ENCODE data around the gene LTA.

Gene LTA

DNA sequence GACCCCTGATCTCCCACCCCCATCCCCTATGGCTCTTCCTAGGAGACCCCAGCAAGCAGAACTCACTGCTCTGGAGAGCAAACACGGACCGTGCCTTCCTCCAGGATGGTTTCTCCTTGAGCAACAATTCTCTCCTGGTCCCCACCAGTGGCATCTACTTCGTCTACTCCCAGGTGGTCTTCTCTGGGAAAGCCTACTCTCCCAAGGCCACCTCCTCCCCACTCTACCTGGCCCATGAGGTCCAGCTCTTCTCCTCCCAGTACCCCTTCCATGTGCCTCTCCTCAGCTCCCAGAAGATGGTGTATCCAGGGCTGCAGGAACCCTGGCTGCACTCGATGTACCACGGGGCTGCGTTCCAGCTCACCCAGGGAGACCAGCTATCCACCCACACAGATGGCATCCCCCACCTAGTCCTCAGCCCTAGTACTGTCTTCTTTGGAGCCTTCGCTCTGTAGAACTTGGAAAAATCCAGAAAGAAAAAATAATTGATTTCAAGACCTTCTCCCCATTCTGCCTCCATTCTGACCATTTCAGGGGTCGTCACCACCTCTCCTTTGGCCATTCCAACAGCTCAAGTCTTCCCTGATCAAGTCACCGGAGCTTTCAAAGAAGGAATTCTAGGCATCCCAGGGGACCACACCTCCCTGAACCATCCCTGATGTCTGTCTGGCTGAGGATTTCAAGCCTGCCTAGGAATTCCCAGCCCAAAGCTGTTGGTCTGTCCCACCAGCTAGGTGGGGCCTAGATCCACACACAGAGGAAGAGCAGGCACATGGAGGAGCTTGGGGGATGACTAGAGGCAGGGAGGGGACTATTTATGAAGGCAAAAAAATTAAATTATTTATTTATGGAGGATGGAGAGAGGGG, 1.4 kb downstream of the LTA start:
- no peak for DNase-seq

DNA sequence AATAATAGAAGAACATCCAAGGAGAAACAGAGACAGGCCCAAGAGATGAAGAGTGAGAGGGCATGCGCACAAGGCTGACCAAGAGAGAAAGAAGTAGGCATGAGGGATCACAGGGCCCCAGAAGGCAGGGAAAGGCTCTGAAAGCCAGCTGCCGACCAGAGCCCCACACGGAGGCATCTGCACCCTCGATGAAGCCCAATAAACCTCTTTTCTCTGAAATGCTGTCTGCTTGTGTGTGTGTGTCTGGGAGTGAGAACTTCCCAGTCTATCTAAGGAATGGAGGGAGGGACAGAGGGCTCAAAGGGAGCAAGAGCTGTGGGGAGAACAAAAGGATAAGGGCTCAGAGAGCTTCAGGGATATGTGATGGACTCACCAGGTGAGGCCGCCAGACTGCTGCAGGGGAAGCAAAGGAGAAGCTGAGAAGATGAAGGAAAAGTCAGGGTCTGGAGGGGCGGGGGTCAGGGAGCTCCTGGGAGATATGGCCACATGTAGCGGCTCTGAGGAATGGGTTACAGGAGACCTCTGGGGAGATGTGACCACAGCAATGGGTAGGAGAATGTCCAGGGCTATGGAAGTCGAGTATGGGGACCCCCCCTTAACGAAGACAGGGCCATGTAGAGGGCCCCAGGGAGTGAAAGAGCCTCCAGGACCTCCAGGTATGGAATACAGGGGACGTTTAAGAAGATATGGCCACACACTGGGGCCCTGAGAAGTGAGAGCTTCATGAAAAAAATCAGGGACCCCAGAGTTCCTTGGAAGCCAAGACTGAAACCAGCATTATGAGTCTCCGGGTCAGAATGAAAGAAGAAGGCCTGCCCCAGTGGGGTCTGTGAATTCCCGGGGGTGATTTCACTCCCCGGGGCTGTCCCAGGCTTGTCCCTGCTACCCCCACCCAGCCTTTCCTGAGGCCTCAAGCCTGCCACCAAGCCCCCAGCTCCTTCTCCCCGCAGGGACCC, 2.3 kb downstream of the LTA start:
- DNase-seq, result peak in 1 of 2 donors; percentile 32

DNA sequence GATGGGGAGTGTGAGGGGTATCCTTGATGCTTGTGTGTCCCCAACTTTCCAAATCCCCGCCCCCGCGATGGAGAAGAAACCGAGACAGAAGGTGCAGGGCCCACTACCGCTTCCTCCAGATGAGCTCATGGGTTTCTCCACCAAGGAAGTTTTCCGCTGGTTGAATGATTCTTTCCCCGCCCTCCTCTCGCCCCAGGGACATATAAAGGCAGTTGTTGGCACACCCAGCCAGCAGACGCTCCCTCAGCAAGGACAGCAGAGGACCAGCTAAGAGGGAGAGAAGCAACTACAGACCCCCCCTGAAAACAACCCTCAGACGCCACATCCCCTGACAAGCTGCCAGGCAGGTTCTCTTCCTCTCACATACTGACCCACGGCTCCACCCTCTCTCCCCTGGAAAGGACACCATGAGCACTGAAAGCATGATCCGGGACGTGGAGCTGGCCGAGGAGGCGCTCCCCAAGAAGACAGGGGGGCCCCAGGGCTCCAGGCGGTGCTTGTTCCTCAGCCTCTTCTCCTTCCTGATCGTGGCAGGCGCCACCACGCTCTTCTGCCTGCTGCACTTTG, 3.3 kb downstream of the LTA start, which contains the start of gene TNF:
Gene TNF, plus strand, starts transcription at position 231 of the 567 bp plus-strand sequence. Its CDS starts 177 bp downstream, at position 408.
- peak; percentile 97 to 99 for DNase-seq

DNA sequence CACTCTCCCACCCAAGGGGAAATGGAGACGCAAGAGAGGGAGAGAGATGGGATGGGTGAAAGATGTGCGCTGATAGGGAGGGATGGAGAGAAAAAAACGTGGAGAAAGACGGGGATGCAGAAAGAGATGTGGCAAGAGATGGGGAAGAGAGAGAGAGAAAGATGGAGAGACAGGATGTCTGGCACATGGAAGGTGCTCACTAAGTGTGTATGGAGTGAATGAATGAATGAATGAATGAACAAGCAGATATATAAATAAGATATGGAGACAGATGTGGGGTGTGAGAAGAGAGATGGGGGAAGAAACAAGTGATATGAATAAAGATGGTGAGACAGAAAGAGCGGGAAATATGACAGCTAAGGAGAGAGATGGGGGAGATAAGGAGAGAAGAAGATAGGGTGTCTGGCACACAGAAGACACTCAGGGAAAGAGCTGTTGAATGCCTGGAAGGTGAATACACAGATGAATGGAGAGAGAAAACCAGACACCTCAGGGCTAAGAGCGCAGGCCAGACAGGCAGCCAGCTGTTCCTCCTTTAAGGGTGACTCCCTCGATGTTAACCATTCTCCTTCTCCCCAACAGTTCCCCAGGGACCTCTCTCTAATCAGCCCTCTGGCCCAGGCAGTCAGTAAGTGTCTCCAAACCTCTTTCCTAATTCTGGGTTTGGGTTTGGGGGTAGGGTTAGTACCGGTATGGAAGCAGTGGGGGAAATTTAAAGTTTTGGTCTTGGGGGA, 4.0 kb downstream of the LTA start:
- DNase-seq, result peak; percentile 62 to 76

DNA sequence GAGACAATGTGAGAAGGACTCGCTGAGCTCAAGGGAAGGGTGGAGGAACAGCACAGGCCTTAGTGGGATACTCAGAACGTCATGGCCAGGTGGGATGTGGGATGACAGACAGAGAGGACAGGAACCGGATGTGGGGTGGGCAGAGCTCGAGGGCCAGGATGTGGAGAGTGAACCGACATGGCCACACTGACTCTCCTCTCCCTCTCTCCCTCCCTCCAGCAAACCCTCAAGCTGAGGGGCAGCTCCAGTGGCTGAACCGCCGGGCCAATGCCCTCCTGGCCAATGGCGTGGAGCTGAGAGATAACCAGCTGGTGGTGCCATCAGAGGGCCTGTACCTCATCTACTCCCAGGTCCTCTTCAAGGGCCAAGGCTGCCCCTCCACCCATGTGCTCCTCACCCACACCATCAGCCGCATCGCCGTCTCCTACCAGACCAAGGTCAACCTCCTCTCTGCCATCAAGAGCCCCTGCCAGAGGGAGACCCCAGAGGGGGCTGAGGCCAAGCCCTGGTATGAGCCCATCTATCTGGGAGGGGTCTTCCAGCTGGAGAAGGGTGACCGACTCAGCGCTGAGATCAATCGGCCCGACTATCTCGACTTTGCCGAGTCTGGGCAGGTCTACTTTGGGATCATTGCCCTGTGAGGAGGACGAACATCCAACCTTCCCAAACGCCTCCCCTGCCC, 4.9 kb downstream of the LTA start:
- peak; percentile 84 for DNase-seq

DNA sequence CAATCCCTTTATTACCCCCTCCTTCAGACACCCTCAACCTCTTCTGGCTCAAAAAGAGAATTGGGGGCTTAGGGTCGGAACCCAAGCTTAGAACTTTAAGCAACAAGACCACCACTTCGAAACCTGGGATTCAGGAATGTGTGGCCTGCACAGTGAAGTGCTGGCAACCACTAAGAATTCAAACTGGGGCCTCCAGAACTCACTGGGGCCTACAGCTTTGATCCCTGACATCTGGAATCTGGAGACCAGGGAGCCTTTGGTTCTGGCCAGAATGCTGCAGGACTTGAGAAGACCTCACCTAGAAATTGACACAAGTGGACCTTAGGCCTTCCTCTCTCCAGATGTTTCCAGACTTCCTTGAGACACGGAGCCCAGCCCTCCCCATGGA, 5.5 kb downstream of the LTA start:
- DNase-seq, result peak; percentile 62 to 71

DNA sequence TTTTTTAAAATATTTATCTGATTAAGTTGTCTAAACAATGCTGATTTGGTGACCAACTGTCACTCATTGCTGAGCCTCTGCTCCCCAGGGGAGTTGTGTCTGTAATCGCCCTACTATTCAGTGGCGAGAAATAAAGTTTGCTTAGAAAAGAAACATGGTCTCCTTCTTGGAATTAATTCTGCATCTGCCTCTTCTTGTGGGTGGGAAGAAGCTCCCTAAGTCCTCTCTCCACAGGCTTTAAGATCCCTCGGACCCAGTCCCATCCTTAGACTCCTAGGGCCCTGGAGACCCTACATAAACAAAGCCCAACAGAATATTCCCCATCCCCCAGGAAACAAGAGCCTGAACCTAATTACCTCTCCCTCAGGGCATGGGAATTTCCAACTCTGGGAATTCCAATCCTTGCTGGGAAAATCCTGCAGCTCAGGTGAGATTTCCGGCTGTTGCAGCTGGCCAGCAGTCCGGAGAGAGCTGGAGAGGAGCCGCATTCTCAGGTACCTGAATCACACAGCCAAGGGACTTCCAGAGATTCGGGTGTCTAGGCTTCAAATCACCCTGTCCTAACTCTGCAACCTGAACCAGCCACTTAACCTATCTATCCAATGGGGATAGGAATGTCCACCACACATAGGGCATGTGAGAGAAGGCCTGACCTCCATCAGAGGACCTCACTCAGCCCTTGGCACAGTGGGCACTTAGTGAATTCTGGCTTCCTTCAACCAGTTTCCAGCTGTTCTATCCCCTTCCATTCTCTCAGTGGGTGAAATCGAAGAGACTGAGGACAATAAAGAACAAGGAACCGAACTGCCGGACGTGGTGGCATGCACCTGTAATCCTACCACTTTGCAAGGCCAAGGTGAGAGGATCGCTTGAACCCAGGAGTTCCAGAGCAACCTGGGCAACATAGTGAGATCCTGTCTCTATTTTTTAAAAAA, 6.4 kb downstream of the LTA start:
- DNase-seq, result peak; percentile 72 to 75

DNA sequence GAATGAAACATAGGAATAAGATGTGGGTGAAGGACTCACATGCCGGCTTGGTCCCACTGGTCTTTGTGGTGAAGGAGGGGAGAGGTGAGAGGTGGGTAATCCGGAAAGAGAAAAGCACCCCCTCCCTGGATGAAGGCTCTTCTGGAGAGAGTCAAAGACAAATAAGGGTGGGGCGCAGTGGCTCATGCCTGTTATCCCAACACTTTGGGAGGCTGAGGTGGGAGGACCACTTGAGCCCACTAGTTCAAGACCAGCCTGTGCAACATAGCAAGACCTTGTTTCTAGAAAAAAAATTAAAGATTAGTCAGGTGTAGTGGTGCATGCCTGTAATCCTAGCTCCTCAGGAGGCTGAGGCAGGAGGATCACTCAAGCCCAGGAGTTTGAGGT, 7.0 kb downstream of the LTA start:
- peak; percentile 50 to 69 for DNase-seq

DNA sequence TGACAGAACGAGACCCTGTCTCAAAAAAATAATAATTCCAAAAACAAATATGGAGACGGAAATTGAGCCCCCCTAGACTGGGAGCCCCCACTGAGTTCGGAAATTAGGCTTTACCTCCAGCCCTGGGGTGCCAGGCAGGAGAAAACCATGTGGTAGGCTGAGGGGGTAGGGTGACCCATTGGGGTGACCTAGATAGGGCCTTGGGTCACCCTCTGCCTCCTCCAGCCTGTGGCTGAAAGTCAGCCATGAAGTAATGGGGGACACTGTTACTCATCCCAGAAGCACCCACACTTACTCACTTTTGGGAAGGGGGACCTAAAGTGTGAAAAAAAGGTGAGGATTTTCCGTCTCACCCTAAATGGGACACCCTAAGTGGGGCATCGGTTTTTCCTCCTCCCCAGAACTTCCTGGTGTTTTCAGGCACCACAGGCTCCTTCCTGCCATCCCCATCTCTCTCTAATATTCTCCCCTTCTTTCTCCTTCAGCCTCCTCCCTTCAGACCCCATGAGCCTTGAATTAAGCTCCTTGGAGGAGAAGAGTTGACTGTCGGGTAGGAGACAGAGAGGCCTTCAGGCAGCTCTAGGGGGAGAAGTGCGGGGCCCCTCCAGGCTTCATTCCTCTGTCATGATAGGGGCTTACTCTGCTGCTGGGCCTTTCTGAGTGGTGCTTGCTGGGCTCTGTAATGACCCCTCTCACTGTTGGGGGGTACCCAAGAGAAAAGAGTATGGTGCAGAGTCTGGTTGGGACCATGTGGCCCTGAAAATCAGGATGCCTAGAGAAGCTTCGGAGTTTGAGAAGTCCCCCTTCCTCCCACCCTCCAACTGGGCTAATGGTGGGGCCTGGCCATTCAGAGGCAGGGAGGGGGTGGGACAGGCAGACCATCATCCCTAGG, 7.7 kb downstream of the LTA start:
- DNase-seq, result peak; percentile 51 to 70

DNA sequence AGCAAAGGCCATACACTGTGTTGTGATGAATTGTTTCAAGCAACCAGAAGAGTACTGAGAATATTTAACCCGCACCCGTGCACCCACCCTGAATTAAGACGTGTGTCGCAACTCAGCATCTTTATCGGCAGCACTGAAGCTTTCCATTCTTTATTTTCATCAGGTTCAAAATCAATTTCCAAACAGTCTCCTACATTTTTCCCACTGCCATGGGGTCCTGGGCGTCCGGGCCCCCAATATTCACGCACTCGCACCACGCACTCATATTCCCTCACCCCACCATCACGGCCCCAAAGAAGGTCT, 8.3 kb downstream of the LTA start:
- peak in 1 of 2 donors; percentile 12 for DNase-seq

DNA sequence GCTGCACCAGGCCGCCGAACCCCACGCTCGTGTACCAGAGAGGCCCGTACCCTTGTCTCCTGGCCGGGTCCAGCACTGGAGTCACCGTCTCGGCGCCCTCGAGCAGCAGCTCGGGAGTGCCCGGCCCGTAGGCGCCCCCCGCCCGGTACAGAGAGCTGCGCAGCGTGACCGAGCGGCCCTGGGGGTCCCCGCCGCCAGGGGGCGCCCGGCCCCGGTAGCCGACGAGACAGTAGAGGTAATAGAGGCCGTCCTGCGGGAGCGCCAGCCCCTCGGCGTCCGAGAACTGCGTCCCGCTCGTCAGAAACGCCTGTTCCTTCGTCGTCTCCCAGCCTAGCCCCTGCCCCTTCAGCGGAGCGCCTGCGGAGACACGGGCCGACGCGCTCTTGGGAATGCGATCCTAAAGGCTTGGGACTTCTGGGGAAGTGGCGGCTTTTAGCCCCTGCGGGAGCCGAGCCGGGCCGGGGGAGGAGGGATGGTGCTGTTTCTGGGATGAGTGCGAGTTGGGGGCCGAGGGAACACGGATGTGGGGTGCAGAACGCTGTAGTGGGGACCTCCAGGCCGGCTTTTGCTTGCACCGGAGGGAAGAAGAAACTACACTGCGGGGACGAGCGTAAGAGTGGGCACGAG, 8.8 kb downstream of the LTA start:
- peak; percentile 64 to 82 for DNase-seq

DNA sequence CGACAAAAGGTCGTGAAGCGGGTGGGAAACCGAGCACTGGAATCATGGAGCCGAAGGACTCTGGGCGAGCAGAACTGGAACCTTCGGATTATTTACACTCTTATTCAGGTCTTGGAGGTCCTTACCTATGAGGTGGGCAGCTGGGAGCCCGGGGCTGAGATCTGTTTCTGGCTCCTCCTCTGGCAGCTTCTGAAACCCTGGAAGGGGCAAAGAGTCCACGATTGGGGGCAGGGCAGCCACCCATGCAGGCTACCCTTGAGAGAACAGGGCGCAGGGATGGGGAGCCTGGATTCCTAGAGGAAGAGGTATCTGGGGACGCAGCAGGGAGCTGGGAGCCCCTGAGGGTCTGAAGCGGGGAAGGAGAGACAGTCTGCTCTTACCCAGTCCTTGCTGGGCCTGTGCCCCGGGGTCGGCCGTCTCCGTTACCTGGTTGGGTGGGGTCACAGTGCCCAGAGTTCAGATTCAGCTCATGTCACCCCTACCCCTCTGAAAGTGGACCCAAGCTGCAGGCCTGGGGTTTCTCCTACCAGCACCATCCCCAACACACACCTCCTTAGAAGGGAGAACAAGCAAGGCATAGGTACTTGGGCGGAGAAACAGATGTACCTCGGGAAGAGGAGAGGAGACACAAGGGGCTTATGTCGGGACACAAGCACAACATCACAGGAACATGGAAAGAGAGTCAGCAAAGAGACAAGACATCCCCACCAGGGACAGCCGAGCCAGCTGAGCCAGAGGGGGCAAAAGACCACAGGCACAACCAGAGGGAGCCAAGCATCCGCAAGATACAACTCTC, 9.5 kb downstream of the LTA start:
- peak in 1 of 2 donors; percentile 9 for DNase-seq

DNA sequence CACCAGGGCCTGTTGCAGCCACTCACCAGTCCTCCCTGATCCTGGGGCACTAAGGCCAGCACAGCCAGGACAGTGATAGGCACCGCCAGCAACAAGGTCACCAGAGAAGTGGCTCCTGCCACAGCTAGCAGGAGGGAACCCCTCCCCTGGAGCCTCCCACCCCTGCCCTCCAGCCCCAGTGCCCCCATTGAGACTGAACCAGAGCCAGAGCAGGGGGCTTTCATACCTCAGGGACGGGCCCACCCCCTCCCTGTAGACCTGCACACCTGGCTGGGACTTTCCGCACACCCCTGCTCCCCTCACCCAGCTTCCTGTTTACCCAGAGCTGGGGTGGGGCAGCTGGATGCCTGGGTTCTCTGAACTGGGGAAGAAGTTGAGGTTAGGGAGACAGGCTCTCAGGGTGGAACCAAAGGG, 10.1 kb downstream of the LTA start, which contains the start of gene LTB:
Gene LTB, minus strand, starts transcription at position 195 of the 414 bp plus-strand sequence. Its CDS starts 7 bp downstream, at position 188.
- DNase-seq, result no peak

DNA sequence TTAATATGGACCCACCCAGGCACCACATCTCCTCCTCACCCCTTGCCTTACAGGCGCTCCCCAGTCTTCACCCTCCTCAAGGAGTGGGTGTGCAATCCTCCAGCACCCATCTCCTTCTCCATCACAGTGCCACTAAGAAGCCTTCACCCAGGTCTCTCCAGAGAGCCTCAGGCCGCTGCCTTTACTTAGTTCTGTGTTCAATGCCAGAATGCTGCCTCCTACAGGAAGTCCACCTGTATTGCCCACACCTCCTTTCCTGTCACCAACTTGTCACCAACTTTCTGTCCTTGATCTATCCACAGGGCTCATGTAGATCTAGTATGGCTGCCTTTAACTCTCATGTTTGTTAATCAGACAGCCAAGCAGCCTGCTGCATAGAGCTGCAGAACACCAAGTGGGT, 13.4 kb downstream of the LTA start:
- DNase-seq, result peak in 1 of 2 donors; percentile 22

DNA sequence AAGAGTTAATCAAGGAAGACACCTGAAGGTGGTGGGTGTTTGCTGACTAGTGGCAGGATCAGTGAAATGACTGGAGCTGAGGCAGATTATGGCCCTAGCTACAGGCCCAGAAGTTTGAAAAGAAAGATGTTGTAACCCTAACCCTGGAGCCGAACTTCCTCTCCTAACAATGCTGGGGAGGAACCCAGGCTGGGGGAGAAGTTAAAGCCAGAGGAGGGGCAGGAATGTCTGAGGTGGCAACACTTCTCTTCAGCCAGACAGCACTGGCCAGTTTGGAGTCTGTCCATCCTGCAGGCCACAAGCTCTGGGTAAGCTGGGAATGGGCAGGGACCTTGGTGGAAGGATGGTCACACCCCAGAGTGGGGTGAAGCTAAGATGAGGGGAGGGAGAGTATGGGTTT, 13.9 kb downstream of the LTA start, which contains the start of gene LST1:
Gene LST1, plus strand, starts transcription at position 270 of the 400 bp plus-strand sequence. CDS start 1,023 bp downstream, outside the sequence.
- peak; percentile 80 to 81 for DNase-seq

DNA sequence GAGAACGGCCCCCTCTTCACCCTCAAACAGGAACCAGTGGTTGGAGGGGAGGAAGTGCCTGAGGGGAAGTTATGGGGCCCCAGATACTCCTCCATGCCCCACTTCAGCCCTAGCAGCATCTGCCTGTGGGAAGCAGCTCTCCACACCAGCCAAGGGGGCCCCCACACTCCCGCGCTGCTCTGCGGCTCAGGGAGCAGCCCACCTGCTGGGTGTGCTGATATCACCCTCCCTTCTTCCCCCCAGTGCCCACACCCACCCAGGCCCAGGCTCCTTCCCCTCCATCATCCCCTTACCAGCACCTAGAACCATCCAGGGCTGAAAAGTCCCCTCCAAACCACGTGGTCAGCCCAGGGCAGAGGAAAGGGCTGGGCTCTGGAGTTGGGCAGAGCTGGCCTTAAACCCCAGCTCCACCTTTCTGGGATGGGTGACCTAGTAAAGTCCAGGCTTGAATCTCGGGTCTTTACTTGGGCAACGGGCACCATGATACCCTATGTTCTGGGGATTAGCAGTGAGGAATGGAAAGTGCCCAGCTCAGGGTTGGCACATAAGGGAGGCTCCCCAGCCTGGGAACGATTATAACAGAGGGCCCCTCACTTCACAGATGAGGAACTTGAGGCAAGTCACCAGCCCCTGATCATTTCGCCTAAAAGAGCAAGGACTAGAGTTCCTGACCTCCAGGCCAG, 14.7 kb downstream of the LTA start:
- DNase-seq, result peak; percentile 68 to 76
